HepG2 (cell line): ENCODE results near the gene SHANK2. TPM values are rescaled to one million over a fixed set of nuclear protein-coding genes. Genes with fewer than 3 reads are reported as not detected.

Source experiments
- ATAC-seq: fragments of 200-7000 bp; cut with Tn5 transposase; 3 replicates; pipeline ENCODE4 v1.9.1; 2020; ENCODE audit warnings: mild to moderate bottlenecking, moderate library complexity
- BruUV-seq: library from RNA; stranded (reverse); fragments of 400-500 nt; replicated peaks from 2 replicates; lab custom pipeline; 2021; lab: Mats Ljungman, UMichigan
- CTCF ChIA-PET: fragments of 300-600 bp; formaldehyde crosslinking; extraction: SDS; loops from one replicate; lab custom pipeline; 2021; ENCODE audit warnings: low total read pairs, inconsistent platforms, low intra/inter-chr PET ratio; lab: Yijun Ruan, JAX
- POLR2A ChIA-PET: fragments of 350-600 bp; sonication (Branson Sonifier 250); formaldehyde crosslinking; loops from one replicate; lab custom pipeline; 2020; ENCODE audit warnings: antibody characterized with exemption, inconsistent platforms; lab: Yijun Ruan, JAX
- DNase-seq: peaks from one replicate; pipeline ENCODE4 v3.0.0-alpha.2; 2015; ENCODE audit warnings: low spot score
- FAIRE-seq: peaks from 3 replicates; lab custom pipeline; 2011; peaks lifted over from hg19 to GRCh38; lab: Jason Lieb, UNC
- H2AFZ ChIP-seq: one replicate; pipeline ENCODE4 v1.6.1; 2011; ENCODE audit warnings: low read length, inconsistent platforms
- H3K27ac ChIP-seq: fragments of 300-600 bp; 3 replicates; pipeline ENCODE4 v1.8.0; 2011; ENCODE audit warnings: mixed run types, mild to moderate bottlenecking, mixed read lengths, low read length, inconsistent platforms; ENCODE audit not compliant: insufficient read depth; ENCODE audit errors: extremely low read length
- H3K27me3 ChIP-seq, 2 experiments: fragments of 200-600 bp in 1 of 2; 2 replicates in 1 of 2; 3 replicates in 1 of 2; pipeline versions ENCODE4 v1.6.0 to v1.8.0; 2011; ENCODE audit warnings: low read length in 2 of 2, mild to moderate bottlenecking in 2 of 2, moderate library complexity in 2 of 2, inconsistent platforms in 1 of 2; ENCODE audit not compliant: insufficient read depth in 2 of 2, control insufficient read depth in 1 of 2
- H3K36me3 ChIP-seq, 2 experiments: fragments of 200-600 bp in 1 of 2; replicated peaks in 1 of 2; 2 replicates in 1 of 2; 3 replicates in 1 of 2; pipeline versions ENCODE4 v1.5.1 to v1.8.0; 2011; ENCODE audit warnings: low read length in 2 of 2, inconsistent platforms in 1 of 2; ENCODE audit not compliant: insufficient read depth in 2 of 2, control insufficient read depth in 1 of 2
- H3K4me1 ChIP-seq: 2 replicates; pipeline ENCODE4 v1.5.1; 2012; ENCODE audit warnings: low read length, inconsistent platforms; ENCODE audit not compliant: insufficient read depth
- H3K4me2 ChIP-seq: 2 replicates; pipeline ENCODE4 v1.6.0; 2011; ENCODE audit warnings: low read depth, low read length, inconsistent platforms
- H3K4me3 ChIP-seq, 3 experiments: fragments of 200-600 bp in 1 of 3; sonication (generic), shearing (Covaris generic) in 1 of 3; replicated peaks in 1 of 3; 2 replicates each; pipeline ENCODE4 v1.5.1; 2011 to 2016; ENCODE audit warnings: low read length in 3 of 3, inconsistent platforms in 2 of 3, low read depth in 2 of 3, mild to moderate bottlenecking in 2 of 3, control low read depth in 1 of 3, mixed read lengths in 1 of 3; ENCODE audit not compliant: insufficient read depth in 1 of 3
- H3K79me2 ChIP-seq: one replicate; pipeline ENCODE4 v1.6.1; 2011; ENCODE audit warnings: low read length, inconsistent platforms; ENCODE audit not compliant: insufficient read depth
- H3K9ac ChIP-seq: 2 replicates; pipeline ENCODE4 v1.6.0; 2011; ENCODE audit warnings: mild to moderate bottlenecking, low read depth, low read length, inconsistent platforms; ENCODE audit not compliant: insufficient read depth
- H3K9me3 ChIP-seq: 2 replicates; pipeline ENCODE4 v1.5.1; 2012; ENCODE audit warnings: mild to moderate bottlenecking, low read length
- H4K20me1 ChIP-seq: 2 replicates; pipeline ENCODE4 v1.6.0; 2011; ENCODE audit warnings: inconsistent platforms, mild to moderate bottlenecking, low read length, moderate library complexity; ENCODE audit not compliant: insufficient read depth
- FOXJ3 ChIP-seq: sonication (generic); formaldehyde crosslinking; IDR thresholded peaks from 2 replicates; pipeline ENCODE4 v1.4.0; 2020; ENCODE audit warnings: missing genetic modification reagents, mild to moderate bottlenecking, borderline replicate concordance
- HNF1A ChIP-seq, 2 experiments: sonication (generic) in 1 of 2; formaldehyde crosslinking in 1 of 2; IDR thresholded peaks; 2 replicates each; pipeline versions ENCODE4 v1.4.0 to v1.6.1; 2016 to 2020; ENCODE audit warnings: borderline replicate concordance in 1 of 2, low read depth in 1 of 2, mild to moderate bottlenecking in 1 of 2, missing genetic modification reagents in 1 of 2
- TBX2 ChIP-seq: sonication (generic); formaldehyde crosslinking; IDR thresholded peaks from 2 replicates; pipeline ENCODE4 v1.5.0; 2020; ENCODE audit warnings: missing genetic modification reagents, mild to moderate bottlenecking, borderline replicate concordance
- ZC3H13 ChIP-seq: sonication (generic); formaldehyde crosslinking; IDR thresholded peaks from 2 replicates; pipeline ENCODE4 v1.8.1; 2023; ENCODE audit warnings: mild to moderate bottlenecking, missing genetic modification reagents, moderate library complexity
- ZNF362 ChIP-seq: sonication (generic); formaldehyde crosslinking; IDR thresholded peaks from 2 replicates; pipeline ENCODE4 v1.4.0; 2020; ENCODE audit warnings: missing genetic modification reagents, mild to moderate bottlenecking, borderline replicate concordance
- ZNF605 ChIP-seq: sonication (generic); formaldehyde crosslinking; IDR thresholded peaks from 2 replicates; pipeline ENCODE4 v1.8.0; 2022; ENCODE audit warnings: mild to moderate bottlenecking, missing genetic modification reagents
- WGBS: methylation state at CpG from one replicate; pipeline ENCODE4 v1.1.6; 2017; ENCODE audit warnings: low lambda C conversion rate; 5-methylcytosine and 5-hydroxymethylcytosine counted together
- in situ Hi-C: cut with HindIII; loops from 2 replicates; pipeline ENCODE4 v1.10.0; 2017; ENCODE audit warnings: low pct_unique_long_range_greater_than_20kb; ENCODE audit not compliant: extremely low pct_ligation_motif_present
- intact Hi-C: fragments of 100-400 bp; cut with micrococcal nuclease; formaldehyde crosslinking; loops from one replicate; pipeline ENCODE4 v1.10.0; 2022; ENCODE audit not compliant: unreplicated experiment
- polyA plus RNA-seq, 8 experiments: library from polyadenylated mRNA; depleted of rRNA in 3 of 8; stranded (reverse) in 7 of 8; unstranded in 1 of 8; fragments of >200 nt; fragmentation: Illumina TruSeq in 4 of 8; extraction: Trizol in 4 of 8; gene quantifications; 2 replicates each; pipeline versions ENCODE4 v1.2.1 to v1.2.3, GENCODE V29; 2011 to 2016; ENCODE audit warnings: low read depth in 4 of 8, missing spikeins in 1 of 8, mixed read lengths in 1 of 8; ENCODE audit not compliant: insufficient read depth in 1 of 8
- total RNA-seq, 5 experiments: library from RNA; depleted of rRNA; stranded (reverse); fragments of >200 nt; fragmentation: Illumina TruSeq; extraction: Trizol; gene quantifications; 2 replicates each; pipeline ENCODE4 v1.2.3, GENCODE V29; 2016; ENCODE audit warnings: low read depth in 1 of 5

Gene SHANK2
- total and polyA plus RNA-seq, 2 of the 13 experiments (the other 11 are each of a cell fraction or from before 2014, with no cell fraction given), result 10.2 to 13.0 TPM

- peaks cover 10% of the 10 kb centered on the region for H4K20me1 ChIP-seq
- H3K9me3 ChIP-seq, result peaks cover 8% of the 10 kb centered on the region; the same call in 1 of the 2 replicates
- FAIRE-seq (no peak), DNase-seq (no peak), ATAC-seq (no peak)
- peaks cover 0 to 1% of the 10 kb centered on the region in 2 experiments; a peak in 1 of 5 replicates for H3K36me3 ChIP-seq
- intact Hi-C loops (loop anchor here (2.0 kb wide), 3 partner anchors 29 to 75 kb away; no protein-coding TSS in a partner anchor), in situ Hi-C loops (no loop called here)
- H3K4me2 ChIP-seq, result peak overlapping the region; percentile 76
- CTCF ChIA-PET, result no interaction called here
- WGBS, result 1% methylated on average over 5 of the region's 5 CpGs
- H3K27me3 ChIP-seq, result no peaks in the 10 kb centered on the region; a peak in 1 of 5 replicates
- no peak for TF ChIP-seq HNF1A (IDR thresholded peaks at IDR 0.05; ENCODE audit: low read depth)
- 0 out of 2 replicates have a peak, but pooled peaks have one; percentile 5 for TF ChIP-seq HNF1A (CRISPR knock-in tag; IDR thresholded peaks at IDR 0.05; ENCODE audit: borderline replicate concordance)
- TF ChIP-seq ZNF605 (CRISPR knock-in tag), result no peak
- TF ChIP-seq FOXJ3 (CRISPR knock-in tag), result 0 out of 2 replicates have a peak, but pooled peaks have one; percentile 13
- TF ChIP-seq TBX2 (CRISPR knock-in tag), result 0 out of 2 replicates have a peak, but pooled peaks have one; percentile 4
- TF ChIP-seq ZNF362 (CRISPR knock-in tag), result peak; percentile 8; the same call in 1 of the 2 replicates
- TF ChIP-seq ZC3H13 (CRISPR knock-in tag), result no peak
- no TSS peak for BruUV-seq
- peaks cover 25% of the 10 kb centered on the region for H3K79me2 ChIP-seq
- no peak overlapping the region for H2AFZ ChIP-seq
- H3K9ac ChIP-seq, result peak overlapping the region; percentile 43
- H3K4me1 ChIP-seq, result peaks cover 56% of the 10 kb centered on the region
- peak overlapping the region; percentile 98 for H3K27ac ChIP-seq
- peak overlapping the region in 2 of 3 experiments; percentile 87 to 95; a peak in 3 of 6 replicates for H3K4me3 ChIP-seq
- POLR2A ChIA-PET, result interaction anchor here (0.6 to 3.6 kb wide), 19 partner anchors 9 to 854 kb away, joined by 3 to 55 read pairs (median 7); partner anchors contain the start of gene DHCR7
Measured at GRCh38 chr11:71253794-71254193, 1.4 kb upstream of the SHANK2 start.
